Mesodermal cell (in vitro differentiated cells): Measurements from ENCODE around the gene CHCHD3.
"Not testable (repeated sequence)": the region's sequence is repeated elsewhere in the genome, so short reads cannot be mapped to it uniquely, and the experiment has no call there.

Experiments used
- H3K27ac ChIP-seq: 2 replicates; pipeline ENCODE4 v1.7.0; 2013; ENCODE audit warnings: mild to moderate bottlenecking, low read depth, low read length, moderate library complexity; ENCODE audit not compliant: severe bottlenecking
- H3K36me3 ChIP-seq: 2 replicates; pipeline ENCODE4 v1.7.1; 2013; ENCODE audit warnings: mild to moderate bottlenecking, low read length, moderate library complexity; ENCODE audit not compliant: control insufficient read depth, insufficient read depth
- H3K4me1 ChIP-seq: one replicate; pipeline ENCODE4 v1.7.1; 2013; ENCODE audit warnings: mild to moderate bottlenecking, low read length; ENCODE audit not compliant: insufficient read depth, control insufficient read depth, poor library complexity, severe bottlenecking
- H3K4me3 ChIP-seq: 2 replicates; pipeline ENCODE4 v1.7.0; 2013; ENCODE audit warnings: low read length, control low read depth, mild to moderate bottlenecking; ENCODE audit not compliant: insufficient read depth, poor library complexity, severe bottlenecking; ENCODE audit errors: extremely low read depth
- H3K9me3 ChIP-seq: 2 replicates; pipeline ENCODE4 v1.7.1; 2013; ENCODE audit warnings: mild to moderate bottlenecking, low read length, moderate library complexity; ENCODE audit not compliant: control insufficient read depth
- WGBS, 2 experiments: methylation state at CpG; one replicate each; pipeline ENCODE4 v1.1.5; 2013; ENCODE audit warnings: missing lambda C conversion rate in 2 of 2; ENCODE audit not compliant: insufficient coverage in 2 of 2; 5-methylcytosine and 5-hydroxymethylcytosine counted together

CHCHD3 gene

GRCh38 chr7:132979524-132979923 lies 102.4 kb downstream of the CHCHD3 start:
- no peaks in the 10 kb centered on the region for H3K4me1 ChIP-seq
- H3K9me3 ChIP-seq, result no peaks in the 10 kb centered on the region
- H3K36me3 ChIP-seq, result peaks cover 3% of the 10 kb centered on the region
- H3K27ac ChIP-seq, result no peak overlapping the region
- H3K4me3 ChIP-seq, result no peak overlapping the region

- WGBS, 2 experiments, result no CpG with 5 or more reads among the region's 1 CpG
- Histone ChIP-seq H3K4me1 (no peaks in the 10 kb centered on the region), H3K4me3 (no peak overlapping the region), H3K36me3 (peaks cover 10% of the 10 kb centered on the region), H3K9me3 (no peaks in the 10 kb centered on the region), H3K27ac (no peak overlapping the region)
Measured at GRCh38 chr7:132977234-132977633, 104.7 kb downstream of the CHCHD3 start.

- 100% methylated on average over 1 of the region's 1 CpG; no CpG with 5 or more reads in 1 of the 2 experiments for WGBS, 2 experiments
- Histone ChIP-seq H3K4me1 (no peaks in the 10 kb centered on the region), H3K27ac (no peak overlapping the region), H3K9me3 (no peaks in the 10 kb centered on the region), H3K36me3 (peaks cover 10% of the 10 kb centered on the region), H3K4me3 (no peak overlapping the region)
Measured at GRCh38 chr7:132972745-132973144, 109.1 kb downstream of the CHCHD3 start.

- Histone ChIP-seq H3K36me3 (peaks cover 10% of the 10 kb centered on the region), H3K9me3 (no peaks in the 10 kb centered on the region), H3K27ac (no peak overlapping the region), H3K4me3 (no peak overlapping the region), H3K4me1 (no peaks in the 10 kb centered on the region)
- 100% methylated on average over 1 of the region's 1 CpG; no CpG with 5 or more reads in 1 of the 2 experiments for WGBS, 2 experiments
Measured at GRCh38 chr7:132970257-132970656, 111.6 kb downstream of the CHCHD3 start.

GRCh38 chr7:132969520-132969919 lies 112.4 kb downstream of the CHCHD3 start:
- H3K36me3 ChIP-seq, result peaks cover 7% of the 10 kb centered on the region
- no peaks in the 10 kb centered on the region for H3K9me3 ChIP-seq
- no peaks in the 10 kb centered on the region for H3K4me1 ChIP-seq
- no peak overlapping the region for H3K27ac ChIP-seq
- WGBS, 2 experiments, result no CpG with 5 or more reads among the region's 1 CpG
- H3K4me3 ChIP-seq, result no peak overlapping the region

GRCh38 chr7:132967470-132967848 lies 114.4 kb downstream of the CHCHD3 start:
- H3K27ac ChIP-seq, H3K36me3 ChIP-seq, H3K9me3 ChIP-seq, H3K4me3 ChIP-seq, H3K4me1 ChIP-seq: not testable (repeated sequence)
- 100% methylated on average over 1 of the region's 4 CpGs; no CpG with 5 or more reads in 1 of the 2 experiments for WGBS, 2 experiments

- 92 to 94% methylated on average over 2 of the region's 5 CpGs for WGBS, 2 experiments
- no peaks in the 10 kb centered on the region for H3K4me1 ChIP-seq
Measured at GRCh38 chr7:132966754-132967469, 115.0 kb downstream of the CHCHD3 start.

GRCh38 chr7:132965951-132966350 lies 115.9 kb downstream of the CHCHD3 start:
- Histone ChIP-seq H3K27ac (no peak overlapping the region), H3K4me3 (no peak overlapping the region), H3K4me1 (no peaks in the 10 kb centered on the region), H3K36me3 (no peaks in the 10 kb centered on the region), H3K9me3 (no peaks in the 10 kb centered on the region)
- WGBS, 2 experiments, result 100% methylated on average over 1 of the region's 3 CpGs; no CpG with 5 or more reads in 1 of the 2 experiments

More at GRCh38 chr7:132966754-132967469, 115.0 kb downstream of the CHCHD3 start:
- Histone ChIP-seq H3K9me3 (no peaks in the 10 kb centered on the region), H3K27ac (no peak overlapping the region), H3K36me3 (no peaks in the 10 kb centered on the region), H3K4me3 (no peak overlapping the region)

- no peaks in the 10 kb centered on the region for H3K9me3 ChIP-seq
- H3K27ac ChIP-seq, result no peak overlapping the region
- H3K36me3 ChIP-seq, result no peaks in the 10 kb centered on the region
- no peak overlapping the region for H3K4me3 ChIP-seq
- 83 to 86% methylated on average over 2 of the region's 6 CpGs for WGBS, 2 experiments
- H3K4me1 ChIP-seq, result no peaks in the 10 kb centered on the region
Measured at GRCh38 chr7:132964876-132965275, 117.0 kb downstream of the CHCHD3 start.

- no peaks in the 10 kb centered on the region for H3K9me3 ChIP-seq
- no peak overlapping the region for H3K27ac ChIP-seq
- WGBS, 2 experiments, result 95 to 100% methylated on average over 4 of the region's 6 CpGs
- H3K4me1 ChIP-seq, result no peaks in the 10 kb centered on the region
- no peaks in the 10 kb centered on the region for H3K36me3 ChIP-seq
- H3K4me3 ChIP-seq, result no peak overlapping the region
Measured at GRCh38 chr7:132959891-132960290, 122.0 kb downstream of the CHCHD3 start.

- 88 to 95% methylated on average over 1 to 2 of the region's 2 CpGs for WGBS, 2 experiments
- no peak overlapping the region for H3K27ac ChIP-seq
- H3K4me3 ChIP-seq, result no peak overlapping the region
- H3K36me3 ChIP-seq, result no peaks in the 10 kb centered on the region
- H3K9me3 ChIP-seq, result no peaks in the 10 kb centered on the region
- no peaks in the 10 kb centered on the region for H3K4me1 ChIP-seq
Measured at GRCh38 chr7:132956556-132956955, 125.3 kb downstream of the CHCHD3 start.
